Hepatocyte (in vitro differentiated cells): Measurements from ENCODE around the gene MPHOSPH6.

Experiments
- EZH2 ChIP-seq: fragments of 200-600 bp; sonication (generic); IDR thresholded peaks from 2 replicates; pipeline ENCODE4 v1.6.1; 2016; ENCODE audit warnings: antibody characterized with exemption, mild to moderate bottlenecking, borderline replicate concordance
- TF ChIP-seq, protein P1 (sequence below): fragments of 200-600 bp; sonication (generic); IDR thresholded peaks from 2 replicates; pipeline ENCODE4 v1.5.1; 2016; ENCODE audit warnings: antibody characterized with exemption, mild to moderate bottlenecking; ENCODE audit not compliant: poor library complexity

DNA sequence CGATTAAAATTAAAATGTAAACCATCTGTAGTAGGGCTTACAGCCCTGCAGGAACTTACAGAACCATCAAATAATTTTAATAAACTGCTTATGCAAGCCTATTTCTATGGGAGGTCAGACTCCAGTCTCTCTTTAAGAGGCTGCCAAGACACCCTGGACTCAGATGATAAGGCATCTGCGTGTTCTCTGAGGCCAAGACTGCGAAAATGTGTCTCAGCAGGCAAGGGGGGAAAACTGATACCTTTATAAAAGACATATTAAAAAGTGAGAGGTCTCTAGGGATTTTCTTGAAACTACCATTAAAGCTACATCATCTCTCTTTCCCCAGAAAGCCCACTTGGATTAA is 32.2 kb downstream of the MPHOSPH6 start:
- TF ChIP-seq, protein P1, sequence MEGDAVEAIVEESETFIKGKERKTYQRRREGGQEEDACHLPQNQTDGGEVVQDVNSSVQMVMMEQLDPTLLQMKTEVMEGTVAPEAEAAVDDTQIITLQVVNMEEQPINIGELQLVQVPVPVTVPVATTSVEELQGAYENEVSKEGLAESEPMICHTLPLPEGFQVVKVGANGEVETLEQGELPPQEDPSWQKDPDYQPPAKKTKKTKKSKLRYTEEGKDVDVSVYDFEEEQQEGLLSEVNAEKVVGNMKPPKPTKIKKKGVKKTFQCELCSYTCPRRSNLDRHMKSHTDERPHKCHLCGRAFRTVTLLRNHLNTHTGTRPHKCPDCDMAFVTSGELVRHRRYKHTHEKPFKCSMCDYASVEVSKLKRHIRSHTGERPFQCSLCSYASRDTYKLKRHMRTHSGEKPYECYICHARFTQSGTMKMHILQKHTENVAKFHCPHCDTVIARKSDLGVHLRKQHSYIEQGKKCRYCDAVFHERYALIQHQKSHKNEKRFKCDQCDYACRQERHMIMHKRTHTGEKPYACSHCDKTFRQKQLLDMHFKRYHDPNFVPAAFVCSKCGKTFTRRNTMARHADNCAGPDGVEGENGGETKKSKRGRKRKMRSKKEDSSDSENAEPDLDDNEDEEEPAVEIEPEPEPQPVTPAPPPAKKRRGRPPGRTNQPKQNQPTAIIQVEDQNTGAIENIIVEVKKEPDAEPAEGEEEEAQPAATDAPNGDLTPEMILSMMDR, result no peak
- TF ChIP-seq EZH2, result no peak
